KOPT-K1 (cell line): ENCODE results near the gene NSMF.
"Not testable (repeated sequence)": the region's sequence is repeated elsewhere in the genome, so short reads cannot be mapped to it uniquely, and the experiment has no call there.

Source experiments
- H3K27ac ChIP-seq: fragments of 200-600 bp; sonication (generic); 2 replicates; pipeline ENCODE4 v1.5.1; 2016; ENCODE audit warnings: antibody characterized with exemption, mild to moderate bottlenecking, low read depth, low read length; ENCODE audit not compliant: poor library complexity, severe bottlenecking
- H3K36me3 ChIP-seq: fragments of 200-600 bp; sonication (generic); 2 replicates; pipeline ENCODE4 v1.5.1; 2017; ENCODE audit warnings: antibody characterized with exemption, mild to moderate bottlenecking, low read length, moderate library complexity; ENCODE audit not compliant: insufficient read depth
- H3K9me3 ChIP-seq: fragments of 200-600 bp; sonication (generic); 2 replicates; pipeline ENCODE4 v1.5.1; 2017; ENCODE audit warnings: antibody characterized with exemption, low read length, mild to moderate bottlenecking; ENCODE audit not compliant: insufficient read depth, poor library complexity, severe bottlenecking

The NSMF gene

DNA sequence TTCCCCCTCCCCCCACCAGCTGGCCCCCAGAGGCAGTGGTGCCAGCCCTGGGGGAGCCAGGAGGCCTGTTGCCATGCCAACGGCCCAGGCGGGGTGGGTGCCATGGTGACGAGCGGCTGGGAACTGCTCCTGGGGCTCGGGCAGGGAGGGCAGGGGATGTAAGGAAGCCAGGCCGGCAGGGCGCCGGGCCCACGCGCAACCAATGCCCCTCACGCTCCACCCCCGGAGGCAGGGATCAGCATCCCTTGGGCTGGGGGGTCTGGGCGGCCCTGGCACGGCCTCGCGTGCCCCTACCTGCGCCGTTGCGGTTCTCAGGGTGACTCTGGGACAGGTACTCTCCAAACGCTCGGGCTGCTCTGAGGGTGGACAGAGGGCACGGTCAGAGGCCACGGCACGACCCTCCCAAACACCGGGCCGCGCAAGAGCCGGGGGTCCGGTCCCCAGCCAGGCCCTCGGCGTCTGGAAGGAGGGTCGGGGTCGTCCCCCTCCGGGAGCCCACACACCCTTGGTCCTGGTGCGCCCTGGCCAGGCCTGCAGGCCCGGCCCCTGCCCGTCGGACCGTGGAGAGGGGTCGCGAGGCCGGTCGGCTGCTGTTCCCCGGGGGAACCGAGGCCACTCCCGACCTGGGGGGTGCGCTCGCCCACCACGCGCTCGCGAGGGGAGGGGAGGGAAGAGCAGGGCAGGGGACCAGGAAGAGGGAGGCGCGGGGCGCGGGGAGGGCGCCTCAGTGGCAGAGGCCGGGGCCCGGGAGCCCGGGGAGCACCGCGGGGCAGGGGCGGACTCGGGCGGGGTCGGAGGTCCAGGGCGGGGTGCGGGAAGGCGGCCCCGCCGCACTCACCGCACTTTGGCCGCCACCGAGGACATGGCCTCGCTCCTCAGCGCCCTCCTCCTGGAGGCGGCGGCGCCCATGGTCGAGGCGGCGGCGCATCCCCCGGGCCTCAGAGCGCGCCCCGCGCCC, 661 bp downstream of the NSMF start:
- H3K27ac ChIP-seq = no peak overlapping the region
- no peaks in the 10 kb centered on the region for H3K36me3 ChIP-seq
- H3K9me3 ChIP-seq = no peaks in the 10 kb centered on the region

DNA sequence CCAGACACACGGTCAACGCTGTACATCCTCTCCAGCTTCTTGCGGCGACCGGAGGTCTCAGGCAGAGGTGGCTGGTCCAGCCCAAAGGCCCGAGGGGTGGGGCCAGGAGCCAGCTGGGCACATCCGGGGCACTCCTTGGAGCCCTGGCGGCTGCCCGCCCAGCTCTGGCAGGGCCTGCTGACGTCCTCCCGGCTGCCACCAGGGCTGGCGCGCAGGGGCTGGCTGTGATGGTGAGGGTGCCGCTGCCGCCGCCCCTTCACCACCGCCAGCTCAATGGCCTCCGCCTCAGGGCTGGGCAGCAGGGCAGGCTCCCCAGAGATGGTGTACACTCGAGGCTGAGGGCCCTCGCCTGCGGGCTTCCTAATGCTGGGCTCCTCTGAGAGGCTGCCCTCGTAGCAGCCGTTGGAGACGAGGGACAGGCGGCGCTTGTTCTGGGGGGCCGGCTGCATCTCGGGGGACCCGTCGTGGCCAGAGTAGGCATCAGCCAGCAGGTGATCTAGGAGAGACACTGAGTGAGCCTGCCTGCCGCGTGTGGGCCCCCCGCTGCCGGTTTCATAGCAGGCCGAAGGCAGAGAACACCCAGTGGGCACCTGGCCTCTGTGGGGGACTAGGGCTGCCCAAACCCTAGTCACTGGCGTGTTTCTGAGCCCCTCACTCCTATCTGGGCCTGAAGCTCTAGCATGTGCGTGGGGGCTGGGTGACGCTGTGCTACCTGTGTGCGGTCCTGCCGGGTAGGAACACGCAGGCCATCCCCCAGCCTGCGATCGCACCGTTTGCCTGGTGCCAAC, 1.5 kb downstream of the NSMF start:
- Histone ChIP-seq H3K27ac (no peak overlapping the region), H3K9me3 (no peaks in the 10 kb centered on the region), H3K36me3 (no peaks in the 10 kb centered on the region)

DNA sequence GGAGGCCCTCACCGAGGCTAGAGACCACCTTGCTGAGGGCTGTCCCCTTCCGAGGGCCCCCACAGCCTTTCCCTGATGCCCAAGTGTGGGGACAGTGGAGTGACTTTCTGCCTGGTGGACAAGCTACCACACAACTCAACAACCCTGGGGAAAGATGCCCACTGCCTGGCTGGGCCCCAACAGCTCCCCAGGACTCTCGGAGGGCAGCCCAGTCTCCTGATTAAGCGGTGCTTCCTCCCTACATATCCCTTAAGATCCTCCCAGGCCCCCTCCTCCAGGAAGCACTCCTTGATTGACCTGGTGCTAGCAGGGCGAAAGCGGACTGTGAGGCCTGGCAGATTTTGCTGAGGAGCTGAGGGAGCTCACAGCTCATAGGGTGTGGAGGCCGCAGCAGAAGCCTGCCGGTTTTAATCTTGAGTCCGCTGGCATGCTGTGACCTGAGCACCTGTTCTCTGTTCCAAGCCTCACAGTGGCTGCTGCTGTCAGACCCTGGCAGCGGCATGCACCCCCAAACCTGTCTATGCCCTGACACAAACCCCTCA, 2.2 kb downstream of the NSMF start:
- Histone ChIP-seq H3K9me3 (no peaks in the 10 kb centered on the region), H3K27ac (no peak overlapping the region), H3K36me3 (no peaks in the 10 kb centered on the region)

DNA sequence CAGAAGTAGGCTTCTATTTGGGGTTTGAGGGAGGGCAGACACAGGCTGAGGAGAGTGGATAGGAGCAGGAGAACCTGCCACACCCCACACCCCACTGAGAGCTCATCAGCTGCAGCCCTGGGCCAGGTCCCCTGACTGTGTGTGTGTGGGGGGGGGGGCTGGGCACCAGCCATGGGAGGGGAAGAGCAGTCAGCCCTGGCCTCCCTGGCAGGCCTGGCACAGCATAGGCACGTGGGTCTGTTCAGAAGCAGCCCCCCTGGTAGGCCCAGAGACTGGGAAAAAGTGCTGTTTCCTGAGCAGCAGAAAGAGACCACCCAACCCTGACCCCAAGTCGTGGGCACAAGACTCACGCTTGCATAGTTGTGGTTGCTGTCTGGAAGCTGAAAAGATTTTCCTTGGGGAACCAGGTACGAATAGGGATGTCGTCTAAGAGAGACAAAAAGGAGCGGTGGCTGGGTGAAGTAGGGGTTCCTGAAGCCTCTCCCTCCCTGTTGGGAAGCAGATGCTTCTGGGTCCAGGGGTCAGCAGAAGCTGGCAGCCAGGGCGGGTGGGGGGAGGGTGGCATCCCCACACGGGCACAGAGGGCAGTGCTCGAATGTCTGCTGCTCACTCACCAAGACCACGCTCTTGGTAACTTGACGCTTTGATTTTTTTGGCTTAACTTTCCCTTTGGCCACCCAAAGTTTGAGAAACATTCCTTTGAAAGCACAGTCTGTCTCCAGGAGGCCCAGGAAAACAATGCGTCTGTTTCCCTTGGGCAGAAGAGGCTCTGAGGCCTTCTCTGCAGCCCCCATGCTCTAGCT, 2.9 kb downstream of the NSMF start:
- no peaks in the 10 kb centered on the region for H3K9me3 ChIP-seq
- no peaks in the 10 kb centered on the region for H3K36me3 ChIP-seq
- no peak overlapping the region for H3K27ac ChIP-seq

DNA sequence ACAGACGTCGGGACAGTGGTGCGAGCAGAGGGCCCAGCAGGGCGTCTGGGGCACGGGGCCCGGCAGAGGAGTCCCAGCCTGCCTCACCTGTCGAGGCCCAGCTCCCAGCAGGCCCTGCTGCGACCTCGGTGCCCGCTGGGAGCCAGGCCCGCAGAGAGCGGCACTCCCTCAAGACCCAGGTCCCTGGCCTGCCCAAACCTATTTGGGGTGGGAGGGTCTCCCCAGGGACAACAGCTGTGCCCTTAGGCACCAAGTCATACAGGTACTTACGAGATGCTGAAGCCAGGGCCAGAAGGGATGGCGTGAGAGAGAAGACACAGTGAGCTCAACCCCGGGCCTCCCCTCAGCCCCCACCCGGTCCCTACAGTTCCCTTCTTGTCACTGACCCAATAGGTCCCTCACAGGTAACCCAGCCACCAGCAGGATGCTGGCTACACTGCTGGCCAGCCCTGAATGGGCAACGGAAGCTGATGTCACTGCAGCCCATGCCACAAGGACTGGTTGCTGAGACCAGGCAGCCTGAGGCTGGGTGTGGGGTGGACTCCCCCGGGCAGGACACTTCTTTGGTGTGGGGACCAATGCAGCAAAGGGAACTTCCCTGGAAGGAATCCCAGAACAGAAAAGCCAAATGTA, 3.7 kb downstream of the NSMF start:
- Histone ChIP-seq H3K9me3 (no peaks in the 10 kb centered on the region), H3K36me3 (no peaks in the 10 kb centered on the region), H3K27ac (no peak overlapping the region)

DNA sequence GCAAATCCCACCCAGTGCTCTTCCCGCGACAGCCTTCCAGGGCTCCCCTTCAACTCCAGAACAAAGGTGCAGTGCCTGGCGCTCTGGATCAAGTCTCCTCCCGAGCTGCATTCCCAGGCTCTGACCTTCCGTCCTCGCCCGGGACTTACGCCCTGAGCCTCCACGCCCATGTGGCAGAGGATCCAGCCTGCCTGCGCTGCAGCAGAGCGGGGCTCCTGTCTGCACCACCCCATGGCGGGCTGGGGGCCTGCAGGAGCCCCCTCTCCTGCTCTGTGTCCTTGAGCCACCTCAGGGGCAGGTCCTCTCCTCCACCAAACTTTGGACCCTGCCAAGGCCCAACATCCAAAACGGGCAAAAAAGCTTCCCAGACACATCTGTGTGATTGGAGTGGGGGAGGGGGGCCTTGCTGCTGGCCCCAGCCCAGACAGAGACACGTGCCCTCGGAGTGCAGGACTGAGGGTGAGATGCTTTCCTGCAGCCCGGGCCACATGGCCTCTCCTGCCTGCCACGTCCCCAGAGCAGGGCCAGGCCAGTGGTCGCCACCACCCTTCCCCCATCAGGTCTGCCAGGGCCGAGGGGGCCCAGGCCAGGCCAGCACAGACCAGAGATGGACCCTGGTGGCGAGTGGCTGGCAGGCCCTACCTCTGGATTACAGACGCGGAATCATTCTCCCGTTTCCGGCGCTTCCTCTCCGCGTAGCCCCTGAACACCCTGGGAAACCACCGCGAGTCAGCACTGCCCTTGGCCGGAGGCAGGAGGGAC, 4.4 kb downstream of the NSMF start:
- Histone ChIP-seq H3K36me3 (no peaks in the 10 kb centered on the region), H3K27ac (no peak overlapping the region), H3K9me3 (no peaks in the 10 kb centered on the region)

DNA sequence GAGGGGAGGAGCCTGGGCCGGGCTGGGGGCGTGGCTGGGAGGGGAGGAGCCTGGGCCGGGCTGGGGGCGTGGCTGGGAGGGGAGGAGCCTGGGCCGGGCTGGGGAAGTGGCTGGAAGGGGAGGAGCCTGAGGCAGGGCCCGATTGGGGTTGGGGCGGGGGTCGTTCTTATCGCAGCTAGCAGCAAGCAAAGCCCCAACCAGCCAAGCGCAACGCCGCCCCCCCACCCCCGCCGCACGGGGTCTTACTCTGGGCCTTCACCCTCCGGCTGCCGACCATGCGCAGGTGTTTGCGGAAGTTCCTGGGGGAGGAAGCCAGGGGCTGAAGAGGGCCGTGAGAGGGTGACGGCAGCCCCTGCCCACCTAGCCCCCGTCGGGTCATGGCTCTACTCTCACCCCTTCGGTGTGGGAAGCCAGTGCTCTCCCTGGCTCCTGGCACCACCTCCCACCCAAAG, 5.0 kb downstream of the NSMF start:
- Histone ChIP-seq H3K9me3 (no peaks in the 10 kb centered on the region), H3K27ac (no peak overlapping the region), H3K36me3 (no peaks in the 10 kb centered on the region)

DNA sequence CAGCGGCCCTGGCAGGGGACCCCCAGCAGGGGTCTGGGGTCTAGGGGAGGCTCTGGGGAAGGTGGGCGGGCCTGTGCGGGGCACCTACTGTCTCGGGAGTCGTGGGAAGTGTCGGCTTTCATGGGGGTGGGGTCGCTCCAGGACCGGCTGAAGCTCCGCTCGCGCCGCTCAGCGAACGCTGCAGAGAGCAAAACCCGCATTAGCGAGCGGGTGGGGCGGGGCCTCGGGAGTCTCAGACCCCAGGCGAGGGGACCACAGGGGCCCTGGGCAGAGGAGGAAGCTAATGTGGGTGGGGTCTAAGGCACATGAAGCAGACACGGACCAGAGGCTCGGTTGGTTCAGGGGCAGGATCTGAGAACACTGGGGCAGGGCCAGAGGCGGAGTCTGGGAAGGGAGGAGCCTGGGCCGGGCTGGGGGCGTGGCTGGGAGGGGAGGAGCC, 5.5 kb downstream of the NSMF start:
- no peak overlapping the region for H3K27ac ChIP-seq
- H3K9me3 ChIP-seq = no peaks in the 10 kb centered on the region
- no peaks in the 10 kb centered on the region for H3K36me3 ChIP-seq

DNA sequence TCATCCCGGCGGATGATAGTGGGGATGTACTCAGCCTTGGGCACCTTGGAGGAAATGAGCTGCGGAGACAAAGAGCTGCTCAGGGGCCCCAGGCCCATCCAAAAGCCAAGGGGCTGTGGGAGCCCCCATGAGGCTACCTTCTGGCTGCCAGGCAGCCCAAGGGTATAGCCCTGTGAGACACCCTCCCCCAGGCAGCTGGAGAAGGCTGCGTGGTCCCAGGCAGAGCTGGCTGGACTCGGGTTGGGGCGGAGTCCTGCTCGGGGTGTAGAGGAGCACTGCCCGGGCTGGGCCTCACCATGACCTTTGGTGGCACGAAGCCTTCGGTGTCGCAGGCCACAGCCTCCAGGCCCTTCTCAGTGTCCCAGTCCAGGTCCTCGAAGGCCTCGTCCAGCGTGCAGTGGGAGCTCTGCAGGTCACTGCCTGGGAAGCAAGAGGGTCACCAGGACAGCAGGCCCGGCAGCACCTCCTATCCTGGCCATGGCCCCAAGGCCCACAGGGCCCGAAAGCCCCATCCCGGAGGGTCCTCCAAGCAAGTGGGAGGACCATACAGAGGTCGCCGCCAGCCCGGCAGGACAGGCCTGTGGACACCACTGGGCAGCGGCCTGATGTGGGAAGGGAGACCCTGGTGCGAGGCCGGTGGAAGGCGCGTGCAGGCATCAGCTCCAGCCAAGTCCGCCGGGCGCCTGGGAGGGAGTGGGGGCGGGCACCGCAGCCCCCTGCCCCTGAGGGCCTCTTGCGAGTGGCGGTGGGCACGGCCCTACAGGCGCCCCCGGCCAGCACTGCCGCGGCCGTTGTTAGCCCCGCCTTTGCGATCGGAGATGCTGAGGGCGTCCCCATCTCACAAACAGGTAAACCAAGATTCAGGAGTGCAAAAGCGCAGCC, 6.1 kb downstream of the NSMF start:
- H3K36me3 ChIP-seq = no peaks in the 10 kb centered on the region

DNA sequence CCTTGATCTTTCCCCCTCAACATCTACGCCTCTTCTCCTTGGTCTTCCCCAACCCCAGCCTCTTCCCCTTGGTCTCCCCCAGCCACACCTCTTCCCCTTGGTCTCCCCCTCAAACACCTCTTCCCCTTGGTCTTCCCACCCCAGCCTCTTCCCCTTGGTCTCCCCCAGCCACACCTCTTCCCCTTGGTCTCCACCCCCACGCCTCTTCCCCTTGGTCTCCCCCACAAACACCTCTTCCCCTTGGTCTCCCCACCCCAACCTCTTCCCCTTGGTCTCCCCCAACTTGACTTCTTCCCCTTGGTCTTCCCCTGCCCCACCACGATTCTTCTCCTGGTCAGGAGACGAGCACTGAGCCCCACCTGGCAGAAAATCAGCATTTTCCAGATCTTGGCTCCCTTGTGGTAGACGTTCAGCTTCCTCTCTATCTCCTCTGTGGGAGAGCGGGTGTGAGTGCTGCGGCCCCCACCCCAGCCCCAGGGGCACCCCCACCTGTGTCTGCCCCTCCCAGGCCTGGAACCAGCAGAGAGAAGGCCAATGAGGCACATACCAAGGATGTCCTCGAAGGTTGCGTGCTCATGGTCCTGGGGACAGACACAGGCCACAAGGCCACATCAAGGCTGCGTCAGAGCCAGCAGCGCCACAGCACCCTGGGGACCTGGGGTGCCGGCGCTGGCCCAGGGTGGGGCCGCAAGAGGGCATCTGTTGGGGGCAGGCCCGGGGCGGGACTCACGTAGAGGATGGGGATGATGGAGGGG, 7.0 kb downstream of the NSMF start:
- Histone ChIP-seq H3K36me3 (no peaks in the 10 kb centered on the region), H3K9me3 (no peaks in the 10 kb centered on the region), H3K27ac (no peak overlapping the region)

More for the DNA sequence above, 6.1 kb downstream of the NSMF start:
- no peak overlapping the region for H3K27ac ChIP-seq
- no peaks in the 10 kb centered on the region for H3K9me3 ChIP-seq

DNA sequence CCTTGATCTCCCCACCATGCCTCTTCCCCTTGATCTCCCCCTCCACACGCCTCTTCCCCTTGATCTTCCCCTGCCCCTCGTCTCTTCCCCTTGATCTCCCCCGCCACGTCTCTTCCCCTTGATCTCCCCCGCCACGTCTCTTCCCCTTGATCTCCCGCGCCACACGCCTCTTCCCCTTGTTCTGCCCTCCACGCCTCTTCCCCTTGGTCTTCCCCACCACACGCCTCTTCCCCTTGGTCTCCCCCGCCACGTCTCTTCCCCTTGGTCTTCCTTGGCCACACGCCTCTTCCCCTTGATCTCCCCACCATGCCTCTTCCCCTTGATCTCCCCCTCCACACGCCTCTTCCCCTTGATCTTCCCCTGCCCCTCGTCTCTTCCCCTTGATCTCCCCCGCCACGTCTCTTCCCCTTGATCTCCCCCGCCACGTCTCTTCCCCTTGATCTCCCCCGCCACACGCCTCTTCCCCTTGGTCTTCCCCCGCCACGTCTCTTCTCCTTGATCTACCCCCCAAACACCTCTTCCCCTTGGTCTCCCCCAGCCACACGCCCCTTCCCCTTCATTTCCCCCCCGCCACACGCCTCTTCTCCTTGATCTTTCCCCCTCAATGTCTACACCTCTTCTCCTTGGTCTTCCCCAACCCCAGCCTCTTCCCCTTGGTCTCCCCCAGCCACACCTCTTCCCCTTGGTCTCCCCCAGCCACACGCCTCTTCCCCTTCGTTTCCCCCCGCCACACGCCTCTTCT, 7.7 kb downstream of the NSMF start:
- H3K9me3 ChIP-seq, H3K36me3 ChIP-seq, H3K27ac ChIP-seq: not testable (repeated sequence)
